ENCODE results near the gene ZMYND19. TPM values are rescaled to one million over a fixed set of nuclear protein-coding genes. Genes with fewer than 3 reads are reported as not detected.
A peak's percentile ranks its signal among the peaks of the same experiment; 100 is the strongest.

Gene ZMYND19
- total RNA-seq, 3 donors from 2014 or later: 14.2 to 18.5 (median 18.4) TPM

DNA sequence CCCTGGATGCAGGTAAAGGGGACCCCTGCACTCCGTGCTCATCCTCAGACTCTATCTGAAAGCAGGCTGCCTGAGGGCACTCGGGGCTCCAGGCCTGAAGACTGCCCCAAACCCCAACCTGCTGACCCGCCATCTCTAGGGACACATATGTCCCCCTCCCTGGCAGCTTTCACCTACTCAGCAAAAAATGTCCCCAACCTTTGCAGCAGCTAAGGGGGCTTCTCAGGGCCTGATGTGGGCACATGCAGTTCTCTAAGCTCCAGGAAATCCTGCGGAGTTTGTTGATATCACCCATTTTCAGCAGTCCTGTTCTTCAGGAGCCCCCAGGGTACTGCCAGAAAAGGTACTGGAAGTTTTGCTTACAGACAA is 9.4 kb downstream of the ZMYND19 start:
- H3K4me3 ChIP-seq: no peak overlapping the region
- TF ChIP-seq, protein P1, sequence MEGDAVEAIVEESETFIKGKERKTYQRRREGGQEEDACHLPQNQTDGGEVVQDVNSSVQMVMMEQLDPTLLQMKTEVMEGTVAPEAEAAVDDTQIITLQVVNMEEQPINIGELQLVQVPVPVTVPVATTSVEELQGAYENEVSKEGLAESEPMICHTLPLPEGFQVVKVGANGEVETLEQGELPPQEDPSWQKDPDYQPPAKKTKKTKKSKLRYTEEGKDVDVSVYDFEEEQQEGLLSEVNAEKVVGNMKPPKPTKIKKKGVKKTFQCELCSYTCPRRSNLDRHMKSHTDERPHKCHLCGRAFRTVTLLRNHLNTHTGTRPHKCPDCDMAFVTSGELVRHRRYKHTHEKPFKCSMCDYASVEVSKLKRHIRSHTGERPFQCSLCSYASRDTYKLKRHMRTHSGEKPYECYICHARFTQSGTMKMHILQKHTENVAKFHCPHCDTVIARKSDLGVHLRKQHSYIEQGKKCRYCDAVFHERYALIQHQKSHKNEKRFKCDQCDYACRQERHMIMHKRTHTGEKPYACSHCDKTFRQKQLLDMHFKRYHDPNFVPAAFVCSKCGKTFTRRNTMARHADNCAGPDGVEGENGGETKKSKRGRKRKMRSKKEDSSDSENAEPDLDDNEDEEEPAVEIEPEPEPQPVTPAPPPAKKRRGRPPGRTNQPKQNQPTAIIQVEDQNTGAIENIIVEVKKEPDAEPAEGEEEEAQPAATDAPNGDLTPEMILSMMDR (IDR thresholded peaks at IDR 0.05): no peak

DNA sequence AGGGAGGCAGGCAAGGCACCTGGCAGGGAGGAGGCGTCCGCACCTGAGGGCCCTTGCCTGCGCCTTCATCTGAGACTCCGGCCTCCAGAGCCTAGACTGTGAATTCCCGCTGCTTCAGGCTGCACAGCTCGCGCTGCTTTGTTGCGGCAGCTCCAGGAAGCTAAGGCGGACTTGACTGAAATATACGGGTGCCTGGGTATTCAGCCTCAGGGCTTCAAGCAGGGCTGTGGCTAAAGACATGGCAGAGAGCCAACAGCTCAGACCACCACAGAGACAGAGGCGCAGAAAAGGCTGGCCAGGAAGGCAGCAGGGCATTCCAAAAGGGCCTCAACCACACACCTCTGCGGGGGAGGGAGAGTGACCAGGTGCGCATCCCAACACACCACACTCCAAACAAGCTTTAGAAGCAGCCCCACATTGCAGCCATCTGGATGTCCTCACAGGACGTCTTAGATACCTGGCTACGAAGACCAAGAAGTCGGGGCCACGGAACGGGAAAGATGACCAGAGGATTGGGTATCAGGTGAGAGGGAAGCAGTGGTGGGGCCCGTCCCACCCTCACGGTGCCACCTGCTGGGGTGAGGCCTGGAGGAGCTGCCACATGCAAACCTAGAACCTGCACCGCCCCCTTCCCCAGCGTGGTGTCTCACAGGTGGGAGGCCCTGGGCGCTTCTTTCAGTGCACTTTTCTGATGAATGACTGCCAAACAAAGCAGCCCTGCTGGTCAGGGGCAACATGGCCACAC is 9.9 kb downstream of the ZMYND19 start:
- Histone ChIP-seq H3K4me3 (no peak overlapping the region), H3K36me3 (ENCODE audit: low read depth) (peaks cover 4% of the 10 kb centered on the region), H3K9me3 (no peaks in the 10 kb centered on the region), H3K4me1 (ENCODE audit: low read depth) (peaks cover 19% of the 10 kb centered on the region)
- TF ChIP-seq, protein P1 (IDR thresholded peaks at IDR 0.05): no peak
- DNase-seq: no peak
- ATAC-seq: no peak
- intact Hi-C loops (cut with DNase I, micrococcal nuclease): no loop called here

More for the DNA sequence above, 9.4 kb downstream of the ZMYND19 start:
- ATAC-seq (no peak), DNase-seq (no peak)
- H3K4me1 ChIP-seq (ENCODE audit: low read depth): peaks cover 19% of the 10 kb centered on the region
- H3K9me3 ChIP-seq: no peaks in the 10 kb centered on the region
- intact Hi-C loops (cut with DNase I, micrococcal nuclease): no loop called here
- peaks cover 4% of the 10 kb centered on the region for H3K36me3 ChIP-seq (ENCODE audit: low read depth)

DNA sequence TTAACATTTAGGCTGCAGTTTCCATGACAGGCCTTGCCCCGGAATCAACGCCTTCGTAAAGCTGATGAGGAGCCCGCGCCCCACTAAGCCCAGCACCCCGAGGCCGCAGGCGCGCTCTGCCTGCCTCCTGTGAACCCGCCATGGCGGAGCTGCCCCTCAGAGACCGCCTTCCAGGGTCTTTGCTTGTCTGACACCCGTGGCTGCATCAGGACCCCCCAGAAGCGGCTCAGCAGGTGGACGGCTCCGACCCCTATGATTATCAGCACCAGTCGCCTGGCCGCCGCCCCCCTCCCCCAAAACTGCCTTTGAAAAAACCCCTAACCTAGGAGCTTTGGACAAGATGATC is 11.1 kb downstream of the ZMYND19 start:
- Histone ChIP-seq H3K36me3 (ENCODE audit: low read depth) (peaks cover 4% of the 10 kb centered on the region), H3K4me3 (no peak overlapping the region), H3K4me1 (ENCODE audit: low read depth) (peaks cover 19% of the 10 kb centered on the region), H3K9me3 (no peaks in the 10 kb centered on the region)
- no peak for DNase-seq
- intact Hi-C loops (cut with DNase I, micrococcal nuclease): no loop called here
- ATAC-seq: no peak
- TF ChIP-seq, protein P1 (IDR thresholded peaks at IDR 0.05): no peak

DNA sequence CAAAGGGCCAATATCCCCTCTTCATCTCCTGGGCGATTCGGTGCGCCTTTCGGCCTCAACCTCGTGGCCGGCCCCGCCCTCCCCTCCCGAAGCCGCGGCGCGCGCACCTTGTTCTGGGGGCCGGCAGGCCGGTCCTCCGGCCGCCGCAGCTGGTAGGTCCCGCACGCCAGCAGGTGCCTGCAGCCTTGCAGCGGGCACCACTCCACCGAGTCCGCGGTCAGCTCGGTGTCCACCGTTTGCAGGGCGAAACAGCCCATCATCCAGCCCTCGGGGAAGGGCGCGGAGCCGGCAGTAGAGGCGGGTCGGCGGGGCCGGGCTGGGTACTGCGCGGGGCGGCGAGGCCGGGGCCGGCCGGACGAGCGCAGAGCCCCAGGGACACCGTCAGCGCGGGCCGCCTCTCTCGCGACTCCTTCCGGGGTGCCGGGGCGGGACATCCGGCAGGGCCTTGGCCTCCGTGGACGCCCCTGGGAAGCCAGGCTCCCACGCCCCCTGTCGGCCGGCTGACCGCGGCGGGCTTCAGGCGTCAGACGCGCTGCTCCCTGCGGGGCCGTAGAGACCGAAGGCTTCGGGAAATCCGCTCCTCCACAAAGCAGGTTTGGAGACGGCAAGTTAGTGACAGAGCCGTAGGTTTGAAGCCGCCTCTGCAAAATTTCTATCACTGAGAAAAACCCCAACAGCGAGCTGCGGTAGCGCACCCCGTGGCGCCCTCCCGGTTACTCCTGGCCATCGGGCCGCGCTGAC is 11.6 kb downstream of the ZMYND19 start, which contains the start of gene DPH7:
DPH7 (minus strand) TSS at position 408 of the 741 bp plus-strand sequence; CDS start at position 260, 148 bp downstream.
- DNase-seq (peak; percentile 97 to 99 (median 99)), ATAC-seq (peak; percentile 99)
- Histone ChIP-seq H3K9me3 (no peaks in the 10 kb centered on the region), H3K36me3 (ENCODE audit: low read depth) (peaks cover 4% of the 10 kb centered on the region), H3K4me3 (peak within 1 kb of the TSS; percentile 85), H3K4me1 (ENCODE audit: low read depth) (peaks cover 19% of the 10 kb centered on the region)
- TF ChIP-seq, protein P1 (IDR thresholded peaks at IDR 0.05): peak; percentile 95
- intact Hi-C loops (cut with DNase I, micrococcal nuclease): no loop called here

DNA sequence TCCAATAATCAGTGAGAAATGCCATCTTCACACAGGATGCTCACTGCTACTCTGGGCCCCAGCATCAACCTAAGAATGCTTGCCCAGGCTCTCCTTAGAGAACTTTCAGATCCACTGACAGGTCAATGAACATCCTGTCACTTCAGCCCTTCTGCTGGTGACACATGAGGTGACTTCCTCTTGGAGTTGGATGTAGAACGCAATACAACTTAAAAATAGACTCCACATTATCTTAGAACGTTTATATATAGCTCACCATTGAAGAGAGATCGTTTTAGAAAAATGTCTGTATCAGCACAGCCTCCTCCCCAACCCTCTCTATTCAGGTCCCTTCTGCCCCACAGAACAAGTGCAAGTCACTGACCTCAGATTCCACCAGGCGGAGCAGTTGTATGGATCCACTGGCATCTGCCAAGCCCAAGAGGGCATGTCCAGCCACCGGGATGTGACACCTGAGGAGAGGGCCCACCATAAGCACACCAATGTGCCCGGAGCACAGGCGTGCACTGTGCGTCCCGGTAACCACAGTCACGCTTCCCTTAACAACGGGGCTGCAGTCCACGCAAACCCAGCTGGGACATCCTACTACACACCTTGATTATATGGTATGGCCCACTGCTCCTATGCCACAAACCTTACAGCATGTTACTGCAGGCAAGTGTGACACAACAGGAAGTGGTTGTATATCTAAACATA is 14.4 kb downstream of the ZMYND19 start:
- ATAC-seq: no peak
- no peak for DNase-seq
- TF ChIP-seq, protein P1 (IDR thresholded peaks at IDR 0.05): no peak
- Histone ChIP-seq H3K9me3 (no peaks in the 10 kb centered on the region), H3K36me3 (ENCODE audit: low read depth) (no peaks in the 10 kb centered on the region), H3K4me3 (no peak overlapping the region), H3K4me1 (ENCODE audit: low read depth) (peaks cover 19% of the 10 kb centered on the region)
- intact Hi-C loops (cut with DNase I, micrococcal nuclease): no loop called here
